ENCODE measurements around the gene TIMM10B.

The TIMM10B gene, protein sequence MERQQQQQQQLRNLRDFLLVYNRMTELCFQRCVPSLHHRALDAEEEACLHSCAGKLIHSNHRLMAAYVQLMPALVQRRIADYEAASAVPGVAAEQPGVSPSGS

DNA sequence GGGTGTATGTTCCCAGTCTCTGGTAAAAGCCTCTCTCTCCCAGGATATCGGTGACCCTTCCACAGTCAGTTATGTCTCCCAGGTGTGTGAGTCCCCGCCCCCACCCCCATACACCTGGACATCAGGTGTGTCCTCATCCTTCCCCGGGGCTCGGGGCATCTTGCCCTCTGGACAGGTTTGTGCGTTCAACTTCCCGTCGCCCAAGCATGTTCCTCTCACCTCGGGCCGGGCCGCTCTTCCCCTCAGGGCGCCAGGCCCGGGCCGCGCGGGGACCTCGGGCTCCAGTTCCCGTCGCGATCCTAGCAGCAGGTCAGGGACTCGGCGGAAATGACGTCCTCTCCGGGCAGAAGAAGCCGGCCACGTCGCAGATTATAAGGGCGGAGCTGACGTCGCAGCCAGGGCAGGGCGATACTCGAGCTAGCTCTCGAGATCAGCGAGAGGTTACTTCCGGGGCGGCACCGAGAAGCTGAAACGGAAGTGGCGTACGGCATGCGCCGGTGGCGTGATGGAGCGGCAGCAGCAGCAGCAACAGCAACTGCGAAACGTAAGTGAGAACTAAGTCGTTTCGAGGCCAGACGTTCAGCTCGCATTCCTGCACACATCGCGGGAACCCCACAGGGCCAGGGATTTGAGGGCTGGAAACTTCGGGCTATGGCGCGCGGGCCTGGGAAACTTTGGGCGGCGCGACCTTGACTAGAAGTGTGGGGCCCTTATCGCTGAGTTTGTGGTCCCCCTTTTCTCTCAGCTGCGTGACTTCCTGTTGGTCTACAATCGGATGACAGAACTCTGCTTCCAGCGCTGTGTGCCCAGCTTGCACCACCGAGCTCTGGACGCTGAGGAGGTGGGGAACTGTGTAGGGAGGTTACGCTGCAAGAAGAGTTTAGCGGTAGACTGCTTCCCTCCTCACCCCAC lies at the start of gene TIMM10B, which contains the start of gene ARFIP2:
TSS of gene TIMM10B (plus strand) at position 490 of the 912 bp plus-strand sequence. CDS start at position 506, 16 bp downstream.
TSS of gene ARFIP2 (minus strand) at position 320 of the 912 bp plus-strand sequence. CDS start 910 bp downstream, outside the sequence.
- H3K36me3 ChIP-seq (ENCODE audit: control insufficient read depth, insufficient read depth, low read length), result peaks cover 30% of the 10 kb centered on the region
- no peaks in the 10 kb centered on the region for H3K27me3 ChIP-seq (ENCODE audit: control insufficient read depth, insufficient read depth, low read length)
- peaks cover 18% of the 10 kb centered on the region for H3K4me1 ChIP-seq (ENCODE audit: control insufficient read depth, insufficient read depth, low read length)
- peak within 1 kb of the TSS; percentile 89 for H3K4me3 ChIP-seq (ENCODE audit: low read length)
- peak within 1 kb of the TSS; percentile 89 for H3K27ac ChIP-seq (ENCODE audit: low read depth, low read length)
- H3K9ac ChIP-seq (ENCODE audit: low read length), result peak within 1 kb of the TSS; percentile 85

DNA sequence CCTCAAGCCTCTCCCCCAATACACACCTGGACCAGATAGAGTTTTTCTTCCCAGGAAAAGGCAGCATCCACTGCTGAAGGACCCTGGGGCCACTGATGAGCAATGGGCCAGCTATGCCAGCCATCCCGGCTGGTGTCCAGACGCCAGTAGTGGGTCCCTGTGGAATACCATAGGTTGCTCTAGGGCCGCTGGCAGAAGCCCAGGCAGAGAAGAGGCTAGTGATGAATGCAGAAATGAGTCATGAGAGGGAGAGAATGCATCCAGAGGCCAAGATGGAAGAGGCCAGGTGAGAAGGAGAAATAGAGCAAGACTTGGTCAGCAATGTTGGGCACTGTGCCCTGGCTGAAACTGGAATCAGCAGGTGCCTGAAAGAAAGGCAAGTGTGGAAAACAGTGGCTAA lies 49.4 kb upstream of the TIMM10B start:
- H3K27ac ChIP-seq (ENCODE audit: low read depth, low read length), result no peak overlapping the region
- no peaks in the 10 kb centered on the region for H3K36me3 ChIP-seq (ENCODE audit: control insufficient read depth, insufficient read depth, low read length)
- H3K4me1 ChIP-seq (ENCODE audit: control insufficient read depth, insufficient read depth, low read length), result no peaks in the 10 kb centered on the region
- H3K4me3 ChIP-seq (ENCODE audit: low read length), result no peak overlapping the region
- no peaks in the 10 kb centered on the region for H3K27me3 ChIP-seq (ENCODE audit: control insufficient read depth, insufficient read depth, low read length)
- no peak overlapping the region for H3K9ac ChIP-seq (ENCODE audit: low read length)

DNA sequence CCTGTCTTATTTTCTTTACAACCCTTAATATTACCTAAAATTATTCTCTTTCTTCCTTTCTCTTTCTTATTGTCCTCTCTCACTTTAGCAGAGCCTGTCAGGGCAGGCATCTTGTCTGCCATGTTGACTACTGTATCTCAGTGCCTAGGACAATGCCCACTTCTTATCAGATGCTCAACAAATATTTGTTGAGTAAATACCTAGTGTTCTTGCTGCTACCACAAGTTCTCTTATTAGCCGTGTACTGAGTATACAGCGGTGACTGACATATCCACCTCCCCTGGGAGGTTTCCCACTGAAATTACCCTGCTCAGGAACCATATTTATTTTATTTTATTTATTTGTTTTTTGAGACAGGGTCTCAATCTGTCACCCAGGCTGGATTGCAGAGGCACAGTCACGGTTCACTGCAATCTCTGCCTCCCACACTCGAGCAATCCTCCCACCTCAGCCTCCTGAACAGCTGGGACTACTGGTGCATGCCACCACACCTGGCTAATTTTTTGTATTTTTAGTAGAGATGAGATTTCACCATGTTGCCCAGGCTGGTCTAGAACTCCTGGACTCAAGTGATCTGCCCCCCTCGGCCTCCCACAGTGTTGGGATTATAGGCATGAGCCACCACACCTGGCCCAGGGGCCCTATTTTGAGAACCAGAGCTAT lies 47.2 kb upstream of the TIMM10B start:
- H3K4me3 ChIP-seq (ENCODE audit: low read length), result no peak overlapping the region
- H3K27me3 ChIP-seq (ENCODE audit: control insufficient read depth, insufficient read depth, low read length), result no peaks in the 10 kb centered on the region
- H3K27ac ChIP-seq (ENCODE audit: low read depth, low read length), result no peak overlapping the region
- no peaks in the 10 kb centered on the region for H3K36me3 ChIP-seq (ENCODE audit: control insufficient read depth, insufficient read depth, low read length)
- H3K4me1 ChIP-seq (ENCODE audit: control insufficient read depth, insufficient read depth, low read length), result no peaks in the 10 kb centered on the region
- H3K9ac ChIP-seq (ENCODE audit: low read length), result no peak overlapping the region

DNA sequence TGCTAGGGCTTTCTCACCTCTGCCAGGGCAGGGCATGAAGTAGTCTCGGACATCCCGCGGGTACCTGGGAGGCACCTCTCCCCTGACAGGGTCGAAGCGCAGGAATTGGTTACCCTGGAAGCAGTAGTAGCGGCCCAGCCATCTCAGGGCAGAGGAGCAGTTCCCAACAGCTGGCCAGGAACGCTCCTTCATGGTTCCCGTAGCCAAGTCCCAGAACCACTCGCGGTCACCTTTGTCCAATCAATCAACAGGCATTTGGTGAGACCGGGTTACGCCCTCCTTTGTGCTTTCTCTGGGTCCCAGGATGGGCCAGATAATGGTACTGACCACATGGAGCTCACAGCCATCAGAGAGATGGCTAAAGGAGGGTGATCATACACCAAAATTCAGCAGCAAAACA lies 43.9 kb upstream of the TIMM10B start:
- no peak overlapping the region for H3K4me3 ChIP-seq (ENCODE audit: low read length)
- no peaks in the 10 kb centered on the region for H3K27me3 ChIP-seq (ENCODE audit: control insufficient read depth, insufficient read depth, low read length)
- H3K9ac ChIP-seq (ENCODE audit: low read length), result no peak overlapping the region
- no peaks in the 10 kb centered on the region for H3K4me1 ChIP-seq (ENCODE audit: control insufficient read depth, insufficient read depth, low read length)
- H3K27ac ChIP-seq (ENCODE audit: low read depth, low read length), result no peak overlapping the region
- H3K36me3 ChIP-seq (ENCODE audit: control insufficient read depth, insufficient read depth, low read length), result no peaks in the 10 kb centered on the region

DNA sequence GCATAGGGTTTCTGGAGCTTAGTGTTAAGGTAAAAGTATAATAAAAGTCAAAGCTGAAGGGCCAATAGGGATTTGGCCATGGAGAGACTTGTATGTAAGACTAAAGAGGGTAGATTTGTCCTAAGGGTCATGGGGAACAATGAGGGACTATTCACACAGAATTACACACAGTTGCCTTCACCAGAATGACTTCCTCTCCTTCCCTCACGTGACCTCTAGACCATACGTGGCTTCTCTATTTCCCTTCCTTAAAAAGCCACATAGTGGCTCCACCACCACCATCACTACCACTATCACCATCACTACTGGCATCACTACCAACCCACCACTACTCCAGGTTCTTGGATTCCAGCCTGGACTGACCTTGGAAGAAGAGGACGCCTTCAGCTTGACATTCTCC lies 43.3 kb upstream of the TIMM10B start:
- no peaks in the 10 kb centered on the region for H3K36me3 ChIP-seq (ENCODE audit: control insufficient read depth, insufficient read depth, low read length)
- no peak overlapping the region for H3K27ac ChIP-seq (ENCODE audit: low read depth, low read length)
- no peaks in the 10 kb centered on the region for H3K27me3 ChIP-seq (ENCODE audit: control insufficient read depth, insufficient read depth, low read length)
- H3K4me3 ChIP-seq (ENCODE audit: low read length), result no peak overlapping the region
- H3K9ac ChIP-seq (ENCODE audit: low read length), result no peak overlapping the region
- no peaks in the 10 kb centered on the region for H3K4me1 ChIP-seq (ENCODE audit: control insufficient read depth, insufficient read depth, low read length)

GRCh38 chr11:6438979-6439571 lies 42.2 kb upstream of the TIMM10B start:
- H3K36me3 ChIP-seq (ENCODE audit: control insufficient read depth, insufficient read depth, low read length), result no peaks in the 10 kb centered on the region
- H3K9ac ChIP-seq (ENCODE audit: low read length), result no peak overlapping the region
- H3K4me3 ChIP-seq (ENCODE audit: low read length), result no peak overlapping the region
- no peak overlapping the region for H3K27ac ChIP-seq (ENCODE audit: low read depth, low read length)
- no peaks in the 10 kb centered on the region for H3K27me3 ChIP-seq (ENCODE audit: control insufficient read depth, insufficient read depth, low read length)
- H3K4me1 ChIP-seq (ENCODE audit: control insufficient read depth, insufficient read depth, low read length), result no peaks in the 10 kb centered on the region

GRCh38 chr11:6440906-6441358 lies 40.4 kb upstream of the TIMM10B start, which contains the start of gene HPX:
HPX (minus strand) TSS chr11:6440987; CDS start chr11:6440963, 24 bp downstream.
- Histone ChIP-seq H3K9ac (ENCODE audit: low read length) (no peak within 1 kb of the TSS), H3K4me3 (ENCODE audit: low read length) (no peak within 1 kb of the TSS), H3K27me3 (ENCODE audit: control insufficient read depth, insufficient read depth, low read length) (no peaks in the 10 kb centered on the region), H3K4me1 (ENCODE audit: control insufficient read depth, insufficient read depth, low read length) (no peaks in the 10 kb centered on the region), H3K36me3 (ENCODE audit: control insufficient read depth, insufficient read depth, low read length) (no peaks in the 10 kb centered on the region), H3K27ac (ENCODE audit: low read depth, low read length) (no peak within 1 kb of the TSS)

DNA sequence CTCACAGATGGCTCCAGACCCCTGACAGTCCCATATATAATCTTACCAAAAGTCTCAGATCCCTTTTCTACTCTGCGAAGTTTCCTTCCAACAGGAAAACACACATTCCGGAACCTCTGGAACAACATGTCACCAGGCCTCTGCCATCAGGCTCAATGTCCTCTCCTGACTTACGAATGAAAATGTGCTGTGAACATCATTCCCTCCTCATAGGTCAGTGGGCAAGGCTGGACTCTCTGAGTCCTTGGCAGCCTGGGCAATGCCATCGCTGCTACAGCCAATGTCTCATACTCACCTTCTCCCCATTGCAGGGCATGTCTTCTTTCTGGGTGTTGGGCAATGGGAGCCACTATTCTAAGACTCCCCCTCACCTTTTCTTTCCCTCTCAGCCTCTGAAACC lies 38.9 kb upstream of the TIMM10B start:
- Histone ChIP-seq H3K27me3 (ENCODE audit: control insufficient read depth, insufficient read depth, low read length) (no peaks in the 10 kb centered on the region), H3K36me3 (ENCODE audit: control insufficient read depth, insufficient read depth, low read length) (no peaks in the 10 kb centered on the region), H3K9ac (ENCODE audit: low read length) (no peak overlapping the region), H3K4me3 (ENCODE audit: low read length) (no peak overlapping the region), H3K4me1 (ENCODE audit: control insufficient read depth, insufficient read depth, low read length) (no peaks in the 10 kb centered on the region), H3K27ac (ENCODE audit: low read depth, low read length) (no peak overlapping the region)

DNA sequence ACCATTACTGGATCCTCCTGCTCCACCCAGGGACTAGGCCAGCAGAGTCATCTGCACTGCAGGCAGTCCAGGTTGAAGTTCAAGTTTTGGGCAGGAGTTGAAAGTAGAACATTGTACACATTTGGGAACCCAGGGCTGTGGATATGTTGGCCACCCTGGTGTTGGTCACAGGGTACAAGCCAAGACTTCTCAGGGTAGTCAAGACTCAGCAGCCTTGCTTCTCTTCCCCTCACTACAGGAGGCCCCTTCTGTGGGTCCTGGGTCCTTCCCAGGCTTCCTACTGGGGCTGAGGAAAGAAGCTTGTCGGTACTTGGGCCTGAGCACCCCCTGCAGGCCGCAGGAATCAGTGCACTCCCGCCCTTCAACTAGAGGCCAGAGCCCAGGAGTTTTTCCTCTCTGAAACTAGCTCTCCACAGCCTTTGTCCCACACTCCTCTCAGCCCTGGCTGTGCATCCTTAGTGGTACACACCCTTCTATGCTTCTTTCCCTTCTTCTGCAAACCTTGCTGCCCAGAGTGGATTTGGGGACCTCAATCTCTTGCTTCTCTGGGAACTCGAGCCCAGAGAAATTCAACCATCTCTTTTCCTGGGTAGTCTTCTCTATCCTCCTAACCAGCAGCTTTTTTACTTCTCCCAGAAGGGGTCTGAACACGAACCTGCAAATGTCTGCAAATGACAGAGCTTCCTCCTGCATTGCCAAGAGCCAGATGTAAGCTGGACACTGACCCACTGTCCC lies 37.9 kb upstream of the TIMM10B start:
- Histone ChIP-seq H3K4me1 (ENCODE audit: control insufficient read depth, insufficient read depth, low read length) (no peaks in the 10 kb centered on the region), H3K27ac (ENCODE audit: low read depth, low read length) (no peak overlapping the region), H3K36me3 (ENCODE audit: control insufficient read depth, insufficient read depth, low read length) (no peaks in the 10 kb centered on the region), H3K4me3 (ENCODE audit: low read length) (no peak overlapping the region), H3K27me3 (ENCODE audit: control insufficient read depth, insufficient read depth, low read length) (no peaks in the 10 kb centered on the region), H3K9ac (ENCODE audit: low read length) (no peak overlapping the region)

DNA sequence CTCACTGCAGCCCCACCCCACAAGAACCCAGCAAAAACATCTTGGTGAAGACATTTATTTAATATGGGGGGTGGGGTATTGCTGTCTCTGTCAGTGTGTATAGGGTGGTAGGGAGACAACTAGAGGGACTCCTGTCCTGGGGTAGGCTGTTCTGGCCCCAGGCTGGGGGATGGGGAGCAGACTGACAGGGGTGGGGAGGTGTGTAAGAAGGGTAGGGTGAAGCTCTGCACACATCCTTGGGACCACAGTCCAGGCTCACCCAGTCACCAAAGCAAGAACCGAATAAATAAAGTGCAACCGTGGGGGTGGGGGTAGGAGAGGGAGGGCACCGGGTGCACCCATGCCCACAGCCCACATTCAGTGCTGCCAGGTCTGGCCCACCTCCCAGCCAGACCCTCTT lies 32.7 kb upstream of the TIMM10B start:
- H3K27me3 ChIP-seq (ENCODE audit: control insufficient read depth, insufficient read depth, low read length), result no peaks in the 10 kb centered on the region
- H3K4me1 ChIP-seq (ENCODE audit: control insufficient read depth, insufficient read depth, low read length), result no peaks in the 10 kb centered on the region
- H3K4me3 ChIP-seq (ENCODE audit: low read length), result no peak overlapping the region
- peaks cover 24% of the 10 kb centered on the region for H3K36me3 ChIP-seq (ENCODE audit: control insufficient read depth, insufficient read depth, low read length)
- H3K9ac ChIP-seq (ENCODE audit: low read length), result no peak overlapping the region
- H3K27ac ChIP-seq (ENCODE audit: low read depth, low read length), result no peak overlapping the region

GRCh38 chr11:6452219-6452618 lies 29.1 kb upstream of the TIMM10B start:
- Histone ChIP-seq H3K27me3 (ENCODE audit: control insufficient read depth, insufficient read depth, low read length) (no peaks in the 10 kb centered on the region), H3K27ac (ENCODE audit: low read depth, low read length) (no peak overlapping the region), H3K4me1 (ENCODE audit: control insufficient read depth, insufficient read depth, low read length) (no peaks in the 10 kb centered on the region), H3K36me3 (ENCODE audit: control insufficient read depth, insufficient read depth, low read length) (peaks cover 46% of the 10 kb centered on the region), H3K9ac (ENCODE audit: low read length) (no peak overlapping the region), H3K4me3 (ENCODE audit: low read length) (no peak overlapping the region)

Measured in rectal smooth muscle tissue (tissue), 1 donor.